Nucleus accumbens (tissue), 56 donors: ENCODE data around the gene SNAPC2.

ENCODE experiments used
- DNase-seq, 56 donors: peaks; one replicate each; lab custom pipeline; 2025; lab: John Stamatoyannopoulos, UW

SNAPC2 gene

GRCh38 chr19:7961920-7962626 is 41.9 kb downstream of the SNAPC2 start:
- no peak for DNase-seq

- DNase-seq, result no peak
These were observed 42.6 kb downstream of the SNAPC2 start for GRCh38 chr19:7962644-7963268.

GRCh38 chr19:7963566-7963965 is 43.4 kb downstream of the SNAPC2 start:
- no peak for DNase-seq

GRCh38 chr19:7965259-7965841 is 45.2 kb downstream of the SNAPC2 start:
- DNase-seq, result no peak

GRCh38 chr19:7965921-7966665 is 46.0 kb downstream of the SNAPC2 start:
- DNase-seq, result peak in 4 of 56 donors; percentile 9 to 15 (median 10)

GRCh38 chr19:7968008-7968795 is 48.1 kb downstream of the SNAPC2 start:
- DNase-seq, result no peak

GRCh38 chr19:7968796-7969554 is 48.8 kb downstream of the SNAPC2 start:
- no peak for DNase-seq

- no peak for DNase-seq
These were observed 49.4 kb downstream of the SNAPC2 start for GRCh38 chr19:7969555-7969939.

- DNase-seq, result peak in 12 of 56 donors; percentile 2 to 42 (median 12)
These were observed 50.7 kb downstream of the SNAPC2 start for GRCh38 chr19:7970716-7971448.

- peak in 1 of 56 donors; percentile 14 for DNase-seq
These were observed 51.7 kb downstream of the SNAPC2 start for GRCh38 chr19:7971553-7972520.
